ENCODE data around the gene ENOX1.

Gene ENOX1

DNA sequence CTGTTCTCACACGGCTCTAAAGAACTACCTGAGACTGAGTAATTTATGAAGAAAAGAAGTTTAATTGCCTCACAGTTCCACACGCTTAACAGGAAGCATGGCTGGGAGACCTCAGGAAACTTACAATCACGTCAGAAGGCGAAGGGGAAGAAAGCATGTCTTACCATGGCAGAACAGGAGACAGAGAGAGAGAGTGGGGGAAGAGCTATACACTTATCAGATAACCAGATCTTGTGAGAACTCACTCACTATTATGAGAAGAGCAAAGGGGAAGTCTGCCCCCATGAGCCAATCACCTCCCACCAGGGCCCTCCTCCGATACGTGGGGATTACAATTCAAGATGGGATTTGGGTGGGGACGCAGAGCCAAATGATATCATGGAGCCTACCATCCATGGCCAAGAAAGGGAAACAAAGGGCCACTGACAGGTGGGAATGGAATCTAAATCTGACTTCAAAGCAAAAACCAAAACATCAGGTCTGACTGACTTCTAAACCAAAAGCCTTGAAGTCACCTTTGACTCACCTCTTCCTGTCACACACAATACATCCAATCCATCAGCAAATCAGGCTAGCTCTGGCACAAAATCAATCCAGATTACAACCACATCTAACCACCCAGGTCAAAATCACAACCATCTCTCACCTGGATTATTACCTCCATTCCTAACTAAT lies 189.7 kb downstream of the ENOX1 start:
- Histone ChIP-seq H3K79me2 (ENCODE audit: insufficient read depth, low read length) (no peaks in the 10 kb centered on the region), H3K9ac (ENCODE audit: low read depth, low read length) (no peak overlapping the region), H3K9me3 (ENCODE audit: insufficient read depth, low read length, severe bottlenecking) (no peaks in the 10 kb centered on the region), H3K36me3 (ENCODE audit: insufficient read depth, low read length) (no peaks in the 10 kb centered on the region), H3K4me1 (ENCODE audit: insufficient read depth, low read length) (no peaks in the 10 kb centered on the region), H3K27me3 (ENCODE audit: insufficient read depth, low read length, poor library complexity) (peaks cover 4% of the 10 kb centered on the region), H3K4me3 (ENCODE audit: low read depth in 1 of 2, low read length in 2 of 2) (no peak overlapping the region), H3K27ac (ENCODE audit: low read length) (no peak overlapping the region), H4K20me1 (ENCODE audit: insufficient read depth, low read length) (no peaks in the 10 kb centered on the region), H2AFZ (ENCODE audit: low read depth, low read length) (no peak overlapping the region), H3K4me2 (ENCODE audit: insufficient read depth, low read length) (no peak overlapping the region)
- DNase-seq: no peak
- TF ChIP-seq, protein P1, sequence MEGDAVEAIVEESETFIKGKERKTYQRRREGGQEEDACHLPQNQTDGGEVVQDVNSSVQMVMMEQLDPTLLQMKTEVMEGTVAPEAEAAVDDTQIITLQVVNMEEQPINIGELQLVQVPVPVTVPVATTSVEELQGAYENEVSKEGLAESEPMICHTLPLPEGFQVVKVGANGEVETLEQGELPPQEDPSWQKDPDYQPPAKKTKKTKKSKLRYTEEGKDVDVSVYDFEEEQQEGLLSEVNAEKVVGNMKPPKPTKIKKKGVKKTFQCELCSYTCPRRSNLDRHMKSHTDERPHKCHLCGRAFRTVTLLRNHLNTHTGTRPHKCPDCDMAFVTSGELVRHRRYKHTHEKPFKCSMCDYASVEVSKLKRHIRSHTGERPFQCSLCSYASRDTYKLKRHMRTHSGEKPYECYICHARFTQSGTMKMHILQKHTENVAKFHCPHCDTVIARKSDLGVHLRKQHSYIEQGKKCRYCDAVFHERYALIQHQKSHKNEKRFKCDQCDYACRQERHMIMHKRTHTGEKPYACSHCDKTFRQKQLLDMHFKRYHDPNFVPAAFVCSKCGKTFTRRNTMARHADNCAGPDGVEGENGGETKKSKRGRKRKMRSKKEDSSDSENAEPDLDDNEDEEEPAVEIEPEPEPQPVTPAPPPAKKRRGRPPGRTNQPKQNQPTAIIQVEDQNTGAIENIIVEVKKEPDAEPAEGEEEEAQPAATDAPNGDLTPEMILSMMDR (IDR thresholded peaks at IDR 0.05; ENCODE audit: borderline replicate concordance, extremely low read depth, low read length, poor library complexity, severe bottlenecking): no peak
- no peak for TF ChIP-seq EZH2 (IDR thresholded peaks at IDR 0.05; ENCODE audit: borderline replicate concordance, low read depth, low read length, severe bottlenecking)
- ATAC-seq (ENCODE audit: insufficient read depth, low read depth): no peak

DNA sequence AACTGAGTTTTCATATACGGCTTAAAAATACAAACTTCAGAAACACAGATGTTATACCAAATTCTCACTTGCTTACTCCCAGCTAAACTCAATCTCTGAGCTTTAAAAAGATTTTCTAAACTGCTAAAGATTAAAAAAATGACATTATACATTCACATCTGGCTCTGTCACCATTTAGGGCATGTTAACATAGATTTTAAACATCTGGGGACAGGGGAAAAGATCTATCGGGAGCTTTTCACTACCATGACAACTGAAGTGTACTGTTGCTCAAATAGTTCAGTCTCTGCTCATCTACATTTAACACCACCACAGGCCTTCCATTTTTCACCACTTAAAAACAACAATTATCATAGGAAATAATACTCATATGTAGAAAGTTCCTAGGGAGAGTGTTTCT lies 190.8 kb downstream of the ENOX1 start:
- no peaks in the 10 kb centered on the region for H3K9me3 ChIP-seq (ENCODE audit: insufficient read depth, low read length, severe bottlenecking)
- no peaks in the 10 kb centered on the region for H4K20me1 ChIP-seq (ENCODE audit: insufficient read depth, low read length)
- peaks cover 4% of the 10 kb centered on the region for H3K27me3 ChIP-seq (ENCODE audit: insufficient read depth, low read length, poor library complexity)
- H3K36me3 ChIP-seq (ENCODE audit: insufficient read depth, low read length): no peaks in the 10 kb centered on the region
- H3K4me3 ChIP-seq (ENCODE audit: low read depth in 1 of 2, low read length in 2 of 2): no peak overlapping the region
- no peaks in the 10 kb centered on the region for H3K79me2 ChIP-seq (ENCODE audit: insufficient read depth, low read length)
- ATAC-seq (ENCODE audit: insufficient read depth, low read depth) (no peak), DNase-seq (no peak)
- TF ChIP-seq EZH2 (IDR thresholded peaks at IDR 0.05; ENCODE audit: borderline replicate concordance, low read depth, low read length, severe bottlenecking): no peak
- TF ChIP-seq, protein P1 (IDR thresholded peaks at IDR 0.05; ENCODE audit: borderline replicate concordance, extremely low read depth, low read length, poor library complexity, severe bottlenecking): no peak
- no peak overlapping the region for H3K27ac ChIP-seq (ENCODE audit: low read length)
- H3K9ac ChIP-seq (ENCODE audit: low read depth, low read length): no peak overlapping the region
- H2AFZ ChIP-seq (ENCODE audit: low read depth, low read length): no peak overlapping the region
- H3K4me2 ChIP-seq (ENCODE audit: insufficient read depth, low read length): no peak overlapping the region
- H3K4me1 ChIP-seq (ENCODE audit: insufficient read depth, low read length): no peaks in the 10 kb centered on the region

DNA sequence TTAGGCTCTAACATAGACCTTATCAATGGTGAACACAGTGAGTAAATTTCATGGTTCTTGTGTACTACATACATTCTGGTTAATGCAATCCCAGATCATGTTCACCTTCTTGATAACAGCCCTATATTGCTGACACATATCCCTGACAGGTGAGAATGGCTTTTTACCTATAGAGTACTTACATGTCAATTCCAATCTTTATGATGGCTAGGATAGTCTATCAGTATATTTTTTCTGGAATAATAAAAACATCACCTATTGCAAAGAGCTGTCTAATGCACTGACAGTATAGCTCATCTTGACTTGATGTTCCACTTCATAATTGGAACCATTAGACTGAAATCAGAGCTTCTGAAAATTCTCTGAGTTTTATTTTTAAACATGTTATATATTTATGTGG lies 199.4 kb downstream of the ENOX1 start:
- no peak overlapping the region for H3K4me3 ChIP-seq (ENCODE audit: low read depth in 1 of 2, low read length in 2 of 2)
- no peak for TF ChIP-seq EZH2 (IDR thresholded peaks at IDR 0.05; ENCODE audit: borderline replicate concordance, low read depth, low read length, severe bottlenecking)
- TF ChIP-seq, protein P1 (IDR thresholded peaks at IDR 0.05; ENCODE audit: borderline replicate concordance, extremely low read depth, low read length, poor library complexity, severe bottlenecking): no peak
- no peaks in the 10 kb centered on the region for H3K36me3 ChIP-seq (ENCODE audit: insufficient read depth, low read length)
- ATAC-seq (ENCODE audit: insufficient read depth, low read depth) (no peak), DNase-seq (no peak)
- H3K9ac ChIP-seq (ENCODE audit: low read depth, low read length): no peak overlapping the region
- no peak overlapping the region for H3K4me2 ChIP-seq (ENCODE audit: insufficient read depth, low read length)
- H3K9me3 ChIP-seq (ENCODE audit: insufficient read depth, low read length, severe bottlenecking): no peaks in the 10 kb centered on the region
- H3K27me3 ChIP-seq (ENCODE audit: insufficient read depth, low read length, poor library complexity): peaks cover 4% of the 10 kb centered on the region
- no peak overlapping the region for H2AFZ ChIP-seq (ENCODE audit: low read depth, low read length)
- no peaks in the 10 kb centered on the region for H4K20me1 ChIP-seq (ENCODE audit: insufficient read depth, low read length)
- no peaks in the 10 kb centered on the region for H3K79me2 ChIP-seq (ENCODE audit: insufficient read depth, low read length)
- no peak overlapping the region for H3K27ac ChIP-seq (ENCODE audit: low read length)
- H3K4me1 ChIP-seq (ENCODE audit: insufficient read depth, low read length): no peaks in the 10 kb centered on the region
